ENCODE results near the gene IGHMBP2. TPM values are rescaled to one million over a fixed set of nuclear protein-coding genes. Genes with fewer than 3 reads are reported as not detected.
"Not testable (repeated sequence)": the region's sequence is repeated elsewhere in the genome, so short reads cannot be mapped to it uniquely, and the experiment has no call there.

IGHMBP2 gene
- polyA plus RNA-seq, 4 donors, result 15.2 to 22.5 (median 16.3) TPM

- no peak for DNase-seq (ENCODE audit: low read depth in 4 of 4, low spot score in 3 of 4)
Measured at GRCh38 chr11:68959465-68960293, 56.0 kb downstream of the IGHMBP2 start.

DNA sequence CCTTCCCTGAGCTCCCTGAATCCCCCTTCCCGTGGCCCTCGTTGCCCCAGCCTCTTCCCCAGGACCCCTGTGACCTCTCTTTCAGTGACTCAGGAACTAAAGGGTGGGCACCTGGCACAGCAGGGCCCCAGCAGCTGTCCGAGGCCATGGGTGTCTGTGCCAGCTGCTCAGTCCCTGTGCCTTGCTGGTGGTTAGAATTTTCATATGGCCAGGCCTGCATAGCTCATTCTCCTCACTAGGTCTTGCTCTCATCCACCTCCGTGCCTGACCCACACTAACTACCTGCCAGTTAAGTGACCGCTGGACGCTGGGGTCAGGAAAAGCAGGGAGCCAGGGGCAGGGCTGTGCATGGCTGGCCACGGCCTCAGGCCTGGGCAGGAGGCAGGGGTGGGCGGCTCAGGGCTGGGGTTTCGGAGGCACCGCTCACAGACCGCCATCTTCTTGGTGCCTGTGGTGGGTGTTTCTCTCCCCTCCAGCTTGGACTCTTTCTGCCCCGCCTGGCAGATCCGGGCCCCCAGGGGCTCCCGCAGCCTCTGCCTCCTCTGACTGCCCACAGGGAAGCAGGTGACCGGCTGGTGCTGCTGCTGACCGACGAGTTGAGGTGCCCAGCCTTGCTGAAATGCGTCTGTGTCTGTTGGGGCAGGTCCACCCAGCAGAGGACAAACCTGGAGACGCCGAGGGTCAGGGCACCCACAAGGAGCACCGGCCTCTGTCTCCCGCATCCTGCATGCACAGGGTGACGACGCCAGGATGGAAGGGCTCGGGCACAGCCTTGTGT, 56.8 kb downstream of the IGHMBP2 start:
- DNase-seq (ENCODE audit: low read depth in 4 of 4, low spot score in 3 of 4), result no peak

DNA sequence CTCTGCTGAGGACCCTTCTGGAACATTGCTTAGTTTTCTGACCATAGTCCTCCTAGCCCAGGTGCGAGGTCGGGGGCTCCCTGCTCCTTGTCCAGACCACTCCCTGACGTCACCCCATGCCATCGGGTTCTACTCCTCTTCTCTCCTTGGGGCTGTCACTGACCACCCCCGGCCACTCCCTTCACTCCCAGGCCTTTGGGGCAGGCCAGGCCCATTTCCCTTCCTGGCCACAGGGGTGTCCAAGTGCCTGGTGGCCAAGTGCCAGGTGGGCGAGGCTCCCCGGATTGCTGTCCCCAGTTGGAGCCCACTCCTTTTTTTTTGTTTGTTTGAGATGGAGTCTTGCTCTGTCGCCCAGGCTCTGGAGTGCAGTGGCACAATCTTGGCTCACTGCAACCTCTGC, 57.6 kb downstream of the IGHMBP2 start:
- DNase-seq (ENCODE audit: low read depth in 4 of 4, low spot score in 3 of 4), result no peak

GRCh38 chr11:68962527-68963250, 59.0 kb downstream of the IGHMBP2 start:
- no peak for DNase-seq (ENCODE audit: low read depth in 4 of 4, low spot score in 3 of 4)

- DNase-seq (ENCODE audit: low read depth in 4 of 4, low spot score in 3 of 4), result no peak
Measured at GRCh38 chr11:68963779-68964178, 60.1 kb downstream of the IGHMBP2 start.

GRCh38 chr11:68965901-68966853, 62.5 kb downstream of the IGHMBP2 start:
- DNase-seq (ENCODE audit: low read depth in 4 of 4, low spot score in 3 of 4), result no peak

GRCh38 chr11:68966894-68967780, 63.4 kb downstream of the IGHMBP2 start:
- no peak for DNase-seq (ENCODE audit: low read depth in 4 of 4, low spot score in 3 of 4)

GRCh38 chr11:68968306-68969250, 64.9 kb downstream of the IGHMBP2 start:
- DNase-seq (ENCODE audit: low read depth in 4 of 4, low spot score in 3 of 4), result no peak

- no peak for DNase-seq (ENCODE audit: low read depth in 4 of 4, low spot score in 3 of 4)
Measured at GRCh38 chr11:68969386-68969785, 65.7 kb downstream of the IGHMBP2 start.

- DNase-seq (ENCODE audit: low read depth in 4 of 4, low spot score in 3 of 4), result no peak
Measured at GRCh38 chr11:68970921-68971636, 67.4 kb downstream of the IGHMBP2 start.

- DNase-seq (ENCODE audit: low read depth in 4 of 4, low spot score in 3 of 4), result no peak
Measured at GRCh38 chr11:68973219-68973618, 69.5 kb downstream of the IGHMBP2 start.

DNA sequence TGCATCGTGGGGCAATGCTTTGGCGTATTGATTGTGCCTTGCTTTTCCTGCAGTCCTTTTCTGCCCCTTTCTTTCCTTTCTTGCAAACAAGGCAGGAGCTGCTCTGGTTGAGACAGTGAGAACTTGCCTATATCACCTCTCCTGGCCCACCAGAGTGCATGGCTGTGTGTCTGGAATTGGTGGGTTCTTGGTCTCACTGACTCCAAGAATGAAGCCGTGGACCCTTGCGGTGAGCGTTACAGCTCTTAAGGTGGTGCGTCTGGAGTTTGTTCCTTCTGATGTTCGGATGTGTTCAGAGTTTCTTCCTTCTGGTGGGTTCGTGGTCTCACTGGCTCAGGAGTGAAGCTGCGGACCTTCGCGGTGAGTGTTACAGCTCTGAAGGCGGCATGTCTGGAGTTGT, 70.0 kb downstream of the IGHMBP2 start:
- not testable (repeated sequence) for DNase-seq (ENCODE audit: low read depth in 4 of 4, low spot score in 3 of 4)

- no peak for DNase-seq (ENCODE audit: low read depth in 4 of 4, low spot score in 3 of 4)
Measured at GRCh38 chr11:68974421-68975194, 70.9 kb downstream of the IGHMBP2 start.

- DNase-seq (ENCODE audit: low read depth in 4 of 4, low spot score in 3 of 4), result no peak
Measured at GRCh38 chr11:68976095-68976494, 72.4 kb downstream of the IGHMBP2 start.

DNA sequence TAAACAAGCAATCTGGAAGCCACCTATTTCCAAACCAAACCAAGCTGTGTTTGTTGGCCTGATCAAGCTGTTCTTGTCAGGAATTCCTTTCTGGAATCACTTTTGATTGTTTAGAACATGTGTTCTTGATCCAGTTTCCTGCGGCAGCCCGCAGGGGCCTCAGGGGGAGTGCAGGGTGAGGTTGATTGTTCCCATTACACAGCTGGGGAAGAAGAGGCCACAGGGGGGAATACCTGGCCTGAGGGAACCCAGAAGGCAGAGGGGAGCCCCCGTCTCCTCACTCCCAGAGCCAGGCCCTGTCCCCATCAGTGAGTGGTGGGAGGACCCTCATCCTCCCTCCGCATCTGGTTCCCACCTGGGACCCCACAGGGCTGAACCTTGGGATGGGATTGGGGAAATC, 72.9 kb downstream of the IGHMBP2 start:
- DNase-seq (ENCODE audit: low read depth in 4 of 4, low spot score in 3 of 4), result no peak

- no peak for DNase-seq (ENCODE audit: low read depth in 4 of 4, low spot score in 3 of 4)
Measured at GRCh38 chr11:68977781-68978625, 74.3 kb downstream of the IGHMBP2 start.

All from right renal pelvis (tissue), 4 donors.